SHP77 (cell line): Measurements from ENCODE around the gene NOL9.

Experiments
- DNase-seq, 2 experiments: peaks; one replicate each; lab custom pipeline; 2025; lab: John Stamatoyannopoulos, UW

Gene NOL9

GRCh38 chr1:6489383-6489765, 64.9 kb downstream of the NOL9 start:
- no peak for DNase-seq

GRCh38 chr1:6488602-6489382, 65.5 kb downstream of the NOL9 start:
- no peak for DNase-seq

- no peak for DNase-seq
These were observed 66.4 kb downstream of the NOL9 start for GRCh38 chr1:6487804-6488484.

GRCh38 chr1:6486433-6487011, 67.8 kb downstream of the NOL9 start:
- DNase-seq = peak; percentile 73 to 90

- no peak for DNase-seq
These were observed 68.9 kb downstream of the NOL9 start for GRCh38 chr1:6485168-6486101.

GRCh38 chr1:6484826-6485167, 69.5 kb downstream of the NOL9 start:
- DNase-seq = no peak

- DNase-seq = no peak
These were observed 70.6 kb downstream of the NOL9 start for GRCh38 chr1:6483761-6484117.

- peak; percentile 51 to 68 for DNase-seq
These were observed 71.1 kb downstream of the NOL9 start for GRCh38 chr1:6483017-6483760.

- DNase-seq = no peak
These were observed 72.5 kb downstream of the NOL9 start for GRCh38 chr1:6481820-6482219.

- no peak for DNase-seq
These were observed 77.1 kb downstream of the NOL9 start for GRCh38 chr1:6477039-6477820.

- DNase-seq = no peak
These were observed 77.8 kb downstream of the NOL9 start for GRCh38 chr1:6476483-6476882.

- DNase-seq = peak in 1 of 2 experiments; percentile 32
These were observed 78.8 kb downstream of the NOL9 start for GRCh38 chr1:6475381-6476133.

GRCh38 chr1:6474815-6475282, 79.5 kb downstream of the NOL9 start:
- no peak for DNase-seq

GRCh38 chr1:6473974-6474814, 80.1 kb downstream of the NOL9 start:
- DNase-seq = peak; percentile 85 to 86

GRCh38 chr1:6473156-6473555, 81.2 kb downstream of the NOL9 start:
- DNase-seq = no peak

GRCh38 chr1:6472391-6472790, 81.9 kb downstream of the NOL9 start:
- DNase-seq = no peak

GRCh38 chr1:6471970-6472368, 82.3 kb downstream of the NOL9 start:
- DNase-seq = no peak
